ENCODE results near the gene HYDIN. TPM values are rescaled to one million over a fixed set of nuclear protein-coding genes. Genes with fewer than 3 reads are reported as not detected.

Gene HYDIN
- polyA plus RNA-seq, 4 donors, result 0.12 to 3.1 TPM; not detected in 2

- no peaks in the 10 kb centered on the region for H3K27me3 ChIP-seq (ENCODE audit: control insufficient read depth in 3 of 3, insufficient read depth in 3 of 3, low read length in 3 of 3)
- no peak overlapping the region for H3K4me3 ChIP-seq (ENCODE audit: low read depth in 1 of 3, low read length in 3 of 3)
- DNase-seq (no peak), FAIRE-seq (no peak)
- WGBS, 3 donors, result 91 to 92% (median 91%) methylated on average over 3 of the region's 3 CpGs
- H3K36me3 ChIP-seq (ENCODE audit: control insufficient read depth in 3 of 3, insufficient read depth in 2 of 3, low read depth in 1 of 3, low read length in 3 of 3), result no peaks in the 10 kb centered on the region
- H3K9me3 ChIP-seq (ENCODE audit: control insufficient read depth in 2 of 2, insufficient read depth in 1 of 2, low read depth in 1 of 2, low read length in 1 of 2), result no peaks in the 10 kb centered on the region
- H3K4me1 ChIP-seq (ENCODE audit: control insufficient read depth in 3 of 3, insufficient read depth in 2 of 3, low read depth in 1 of 3, low read length in 2 of 3), result no peaks in the 10 kb centered on the region
- no peak overlapping the region for H3K27ac ChIP-seq (ENCODE audit: low read depth in 1 of 3, low read length in 2 of 3)
Observed at GRCh38 chr16:71216714-71217113, 13.8 kb downstream of the HYDIN start.

DNA sequence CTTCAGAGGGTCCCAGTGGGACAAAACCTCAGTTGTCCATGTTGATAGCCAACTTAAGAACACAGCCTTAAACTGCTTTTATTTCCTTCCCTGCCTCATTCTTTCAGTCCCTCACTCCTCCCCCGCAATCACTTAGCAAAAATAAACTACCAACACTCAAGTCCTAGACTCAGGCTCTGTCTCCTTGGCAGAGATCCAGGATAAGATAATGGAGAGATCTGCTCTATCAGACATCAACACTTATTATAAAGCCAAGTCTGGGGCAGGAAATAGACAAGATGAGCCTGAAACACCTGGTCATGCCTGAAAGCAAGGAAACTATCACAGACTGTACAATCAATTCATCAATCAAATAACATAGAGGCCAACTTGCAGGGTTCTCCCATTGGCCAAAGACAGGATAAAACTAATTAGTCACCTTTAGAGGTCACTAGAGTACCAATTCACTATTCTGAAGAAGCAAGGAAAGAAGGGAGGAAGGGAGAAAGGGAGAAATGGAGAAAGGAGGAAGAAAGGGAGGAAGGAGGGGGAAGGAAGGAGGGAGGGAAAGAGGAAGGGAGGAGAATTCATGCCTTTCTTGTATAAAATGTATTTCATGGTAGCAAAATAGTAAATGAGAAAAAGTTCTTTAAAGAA lies 15.7 kb downstream of the HYDIN start:
- Histone ChIP-seq H3K36me3 (ENCODE audit: control insufficient read depth in 3 of 3, insufficient read depth in 2 of 3, low read depth in 1 of 3, low read length in 3 of 3) (no peaks in the 10 kb centered on the region), H3K9me3 (ENCODE audit: control insufficient read depth in 2 of 2, insufficient read depth in 1 of 2, low read depth in 1 of 2, low read length in 1 of 2) (no peaks in the 10 kb centered on the region), H3K4me1 (ENCODE audit: control insufficient read depth in 3 of 3, insufficient read depth in 2 of 3, low read depth in 1 of 3, low read length in 2 of 3) (no peaks in the 10 kb centered on the region), H3K4me3 (ENCODE audit: low read depth in 1 of 3, low read length in 3 of 3) (no peak overlapping the region), H3K27me3 (ENCODE audit: control insufficient read depth in 3 of 3, insufficient read depth in 3 of 3, low read length in 3 of 3) (no peaks in the 10 kb centered on the region), H3K27ac (ENCODE audit: low read depth in 1 of 3, low read length in 2 of 3) (no peak overlapping the region)
- FAIRE-seq (no peak), DNase-seq (peak; percentile 26 to 44)
- WGBS, 3 donors, result 43 to 61% (median 58%) methylated on average over 1 of the region's 1 CpG

GRCh38 chr16:71205482-71206131 lies 24.9 kb downstream of the HYDIN start:
- H3K27ac ChIP-seq (ENCODE audit: low read depth in 1 of 3, low read length in 2 of 3), result no peak overlapping the region
- no peaks in the 10 kb centered on the region for H3K36me3 ChIP-seq (ENCODE audit: control insufficient read depth in 3 of 3, insufficient read depth in 2 of 3, low read depth in 1 of 3, low read length in 3 of 3)
- no peak for FAIRE-seq
- DNase-seq, result no peak
- H3K4me3 ChIP-seq (ENCODE audit: low read depth in 1 of 3, low read length in 3 of 3), result no peak overlapping the region
- peaks cover 0 to 4% of the 10 kb centered on the region in 2 donors for H3K9me3 ChIP-seq (ENCODE audit: control insufficient read depth in 2 of 2, insufficient read depth in 1 of 2, low read depth in 1 of 2, low read length in 1 of 2)
- no peaks in the 10 kb centered on the region for H3K4me1 ChIP-seq (ENCODE audit: control insufficient read depth in 3 of 3, insufficient read depth in 2 of 3, low read depth in 1 of 3, low read length in 2 of 3)
- 47 to 71% (median 56%) methylated on average over 3 of the region's 3 CpGs for WGBS, 3 donors
- peaks cover 0 to 2% (median 0%) of the 10 kb centered on the region in 3 donors for H3K27me3 ChIP-seq (ENCODE audit: control insufficient read depth in 3 of 3, insufficient read depth in 3 of 3, low read length in 3 of 3)

DNA sequence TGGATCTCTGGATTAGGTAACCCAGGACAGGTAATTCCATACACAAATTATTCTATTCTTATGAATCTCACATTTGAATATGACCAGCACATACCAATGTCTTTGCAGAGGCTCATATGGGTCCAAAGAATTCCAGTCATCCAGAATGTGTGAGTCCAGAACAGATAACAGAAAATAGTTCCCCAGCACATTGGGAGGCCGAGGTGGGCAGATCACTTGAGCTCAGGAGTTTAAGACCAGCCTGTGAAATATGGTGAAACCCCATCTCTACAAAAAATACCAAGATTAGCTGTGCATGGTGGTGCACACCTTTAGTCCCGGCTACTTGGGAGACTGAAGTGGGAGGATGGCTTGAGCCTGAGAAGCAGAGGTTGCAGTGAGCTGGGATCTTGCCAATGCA lies 26.9 kb downstream of the HYDIN start:
- Histone ChIP-seq H3K36me3 (ENCODE audit: control insufficient read depth in 3 of 3, insufficient read depth in 2 of 3, low read depth in 1 of 3, low read length in 3 of 3) (no peaks in the 10 kb centered on the region), H3K4me3 (ENCODE audit: low read depth in 1 of 3, low read length in 3 of 3) (no peak overlapping the region), H3K27me3 (ENCODE audit: control insufficient read depth in 3 of 3, insufficient read depth in 3 of 3, low read length in 3 of 3) (peaks cover 0 to 2% (median 0%) of the 10 kb centered on the region in 3 donors), H3K27ac (ENCODE audit: low read depth in 1 of 3, low read length in 2 of 3) (no peak overlapping the region), H3K4me1 (ENCODE audit: control insufficient read depth in 3 of 3, insufficient read depth in 2 of 3, low read depth in 1 of 3, low read length in 2 of 3) (no peaks in the 10 kb centered on the region), H3K9me3 (ENCODE audit: control insufficient read depth in 2 of 2, insufficient read depth in 1 of 2, low read depth in 1 of 2, low read length in 1 of 2) (peaks cover 0 to 7% of the 10 kb centered on the region in 2 donors)
- no peak for FAIRE-seq
- DNase-seq, result no peak
- 66 to 77% (median 72%) methylated on average over 2 of the region's 2 CpGs for WGBS, 3 donors

DNA sequence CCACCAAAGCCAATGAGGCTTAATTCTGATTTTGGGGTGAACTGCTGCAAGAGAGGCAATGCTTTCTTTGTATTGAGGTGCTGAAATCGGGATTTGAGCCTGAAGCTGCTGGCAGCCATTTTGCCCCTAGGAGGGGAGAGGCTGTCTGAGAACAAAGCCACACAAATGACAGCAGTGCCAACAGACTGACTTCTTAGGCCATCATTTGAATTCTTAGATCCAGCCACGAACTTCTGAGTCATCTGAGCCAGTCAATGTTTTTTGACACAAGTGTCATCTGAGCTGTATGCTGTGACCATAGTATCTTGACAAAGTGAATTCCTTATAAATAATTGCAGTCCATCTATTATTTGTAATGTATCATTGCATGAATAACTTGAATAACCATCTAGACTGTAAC lies 29.0 kb downstream of the HYDIN start:
- H3K4me3 ChIP-seq (ENCODE audit: low read depth in 1 of 3, low read length in 3 of 3), result no peak overlapping the region
- H3K27me3 ChIP-seq (ENCODE audit: control insufficient read depth in 3 of 3, insufficient read depth in 3 of 3, low read length in 3 of 3), result peaks cover 0 to 2% (median 0%) of the 10 kb centered on the region in 3 donors
- no peak overlapping the region for H3K27ac ChIP-seq (ENCODE audit: low read depth in 1 of 3, low read length in 2 of 3)
- H3K9me3 ChIP-seq (ENCODE audit: control insufficient read depth in 2 of 2, insufficient read depth in 1 of 2, low read depth in 1 of 2, low read length in 1 of 2), result peaks cover 0 to 7% of the 10 kb centered on the region in 2 donors
- no peaks in the 10 kb centered on the region for H3K36me3 ChIP-seq (ENCODE audit: control insufficient read depth in 3 of 3, insufficient read depth in 2 of 3, low read depth in 1 of 3, low read length in 3 of 3)
- DNase-seq, result no peak
- WGBS, 3 donors, result 37 to 52% (median 41%) methylated on average over 2 of the region's 2 CpGs
- FAIRE-seq, result no peak
- no peaks in the 10 kb centered on the region for H3K4me1 ChIP-seq (ENCODE audit: control insufficient read depth in 3 of 3, insufficient read depth in 2 of 3, low read depth in 1 of 3, low read length in 2 of 3)

DNA sequence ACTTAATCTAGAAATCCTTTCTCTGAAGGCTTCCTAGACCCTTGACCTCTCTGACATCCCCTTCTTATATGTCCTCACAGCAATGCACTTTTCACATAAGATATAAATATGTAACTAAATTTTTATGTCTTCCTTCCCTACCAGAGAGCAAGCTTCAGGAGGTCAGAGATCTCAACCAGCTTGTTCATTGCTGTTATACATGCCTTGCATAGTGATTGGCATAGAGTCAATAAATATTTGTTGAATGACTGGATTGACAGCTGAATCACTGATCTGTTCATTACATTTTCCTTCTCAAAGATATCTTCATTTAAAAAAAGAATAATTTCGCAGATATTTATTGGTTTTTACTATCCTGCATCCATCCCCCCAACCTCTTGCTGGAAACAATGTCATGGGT lies 29.5 kb downstream of the HYDIN start:
- WGBS, 3 donors, result 63 to 90% (median 83%) methylated on average over 1 of the region's 1 CpG
- Histone ChIP-seq H3K4me1 (ENCODE audit: control insufficient read depth in 3 of 3, insufficient read depth in 2 of 3, low read depth in 1 of 3, low read length in 2 of 3) (no peaks in the 10 kb centered on the region), H3K27ac (ENCODE audit: low read depth in 1 of 3, low read length in 2 of 3) (no peak overlapping the region), H3K27me3 (ENCODE audit: control insufficient read depth in 3 of 3, insufficient read depth in 3 of 3, low read length in 3 of 3) (peaks cover 0 to 2% (median 0%) of the 10 kb centered on the region in 3 donors), H3K4me3 (ENCODE audit: low read depth in 1 of 3, low read length in 3 of 3) (no peak overlapping the region), H3K36me3 (ENCODE audit: control insufficient read depth in 3 of 3, insufficient read depth in 2 of 3, low read depth in 1 of 3, low read length in 3 of 3) (no peaks in the 10 kb centered on the region), H3K9me3 (ENCODE audit: control insufficient read depth in 2 of 2, insufficient read depth in 1 of 2, low read depth in 1 of 2, low read length in 1 of 2) (peaks cover 0 to 7% of the 10 kb centered on the region in 2 donors)
- no peak for FAIRE-seq
- DNase-seq, result no peak

GRCh38 chr16:71198408-71198807 lies 32.1 kb downstream of the HYDIN start:
- no peaks in the 10 kb centered on the region for H3K27me3 ChIP-seq (ENCODE audit: control insufficient read depth in 3 of 3, insufficient read depth in 3 of 3, low read length in 3 of 3)
- FAIRE-seq, result no peak
- H3K4me1 ChIP-seq (ENCODE audit: control insufficient read depth in 3 of 3, insufficient read depth in 2 of 3, low read depth in 1 of 3, low read length in 2 of 3), result no peaks in the 10 kb centered on the region
- H3K36me3 ChIP-seq (ENCODE audit: control insufficient read depth in 3 of 3, insufficient read depth in 2 of 3, low read depth in 1 of 3, low read length in 3 of 3), result no peaks in the 10 kb centered on the region
- H3K9me3 ChIP-seq (ENCODE audit: control insufficient read depth in 2 of 2, insufficient read depth in 1 of 2, low read depth in 1 of 2, low read length in 1 of 2), result peaks cover 0 to 3% of the 10 kb centered on the region in 2 donors
- WGBS, 3 donors, result 69 to 86% (median 76%) methylated on average over 1 of the region's 1 CpG
- H3K27ac ChIP-seq (ENCODE audit: low read depth in 1 of 3, low read length in 2 of 3), result no peak overlapping the region
- H3K4me3 ChIP-seq (ENCODE audit: low read depth in 1 of 3, low read length in 3 of 3), result no peak overlapping the region
- no peak for DNase-seq

GRCh38 chr16:71192387-71192786 lies 38.1 kb downstream of the HYDIN start:
- Histone ChIP-seq H3K27ac (ENCODE audit: low read depth in 1 of 3, low read length in 2 of 3) (no peak overlapping the region), H3K36me3 (ENCODE audit: control insufficient read depth in 3 of 3, insufficient read depth in 2 of 3, low read depth in 1 of 3, low read length in 3 of 3) (no peaks in the 10 kb centered on the region), H3K4me1 (ENCODE audit: control insufficient read depth in 3 of 3, insufficient read depth in 2 of 3, low read depth in 1 of 3, low read length in 2 of 3) (no peaks in the 10 kb centered on the region), H3K4me3 (ENCODE audit: low read depth in 1 of 3, low read length in 3 of 3) (no peak overlapping the region), H3K9me3 (ENCODE audit: control insufficient read depth in 2 of 2, insufficient read depth in 1 of 2, low read depth in 1 of 2, low read length in 1 of 2) (no peaks in the 10 kb centered on the region), H3K27me3 (ENCODE audit: control insufficient read depth in 3 of 3, insufficient read depth in 3 of 3, low read length in 3 of 3) (no peaks in the 10 kb centered on the region)
- no peak for DNase-seq
- WGBS, 3 donors, result 57 to 77% (median 58%) methylated on average over 5 of the region's 5 CpGs
- FAIRE-seq, result no peak
